Adrenal gland (tissue), 12 donors: ENCODE measurements around the gene HOXC9. TPM values are rescaled to one million over a fixed set of nuclear protein-coding genes. Genes with fewer than 3 reads are reported as not detected.

ENCODE experiments used
- DNase-seq, 7 donors: peaks; one replicate each; pipeline ENCODE4 v3.0.0-alpha.2; 2019 to 2020
- H3K27ac ChIP-seq, 5 donors: fragments of 200-600 bp; sonication (generic) in 4 of 5; 1 replicate in 3 of 5; 2 replicates in 2 of 5; pipeline versions ENCODE4 v1.5.1 to v1.8.0; 2016 to 2020; ENCODE audit warnings: mild to moderate bottlenecking in 1 of 5
- H3K27me3 ChIP-seq: fragments of 200-600 bp; 2 replicates; pipeline ENCODE4 v1.8.0; 2021
- H3K36me3 ChIP-seq, 2 donors: fragments of 200-600 bp; replicated peaks in 1 of 2; 1 replicate in 1 of 2; 2 replicates in 1 of 2; pipeline versions ENCODE4 v1.5.1 to v1.8.0; 2018 to 2022
- H3K4me1 ChIP-seq, 2 donors: fragments of 200-600 bp; replicated peaks in 1 of 2; 1 replicate in 1 of 2; 2 replicates in 1 of 2; pipeline versions ENCODE4 v1.5.1 to v1.8.0; 2018 to 2021
- H3K4me3 ChIP-seq, 4 donors: fragments of 200-600 bp; sonication (generic) in 3 of 4; one replicate each; pipeline ENCODE4 v1.5.1; 2016 to 2018
- H3K9me3 ChIP-seq, 3 donors: fragments of 200-600 bp; sonication (generic) in 1 of 3; replicated peaks in 1 of 3; 1 replicate in 2 of 3; 2 replicates in 1 of 3; pipeline versions ENCODE4 v1.5.1 to v1.8.0; 2016 to 2021
- POLR2A ChIP-seq, 2 donors: fragments of 450-650 bp; IDR thresholded peaks; one replicate each; pipeline ENCODE4 v1.6.1; 2017; ENCODE audit warnings: antibody characterized with exemption in 2 of 2, mild to moderate bottlenecking in 2 of 2, moderate library complexity in 1 of 2
- WGBS, 4 donors: extraction: QIAGEN DNeasy Blood & Tissue Kit in 2 of 4; methylation state at CpG; one replicate each; pipeline versions ENCODE4 v1.1.5 to v1.1.7; 2013 to 2017; 5-methylcytosine and 5-hydroxymethylcytosine counted together
- intact Hi-C, 2 donors: fragments of 100-400 bp; cut with DNase I; formaldehyde crosslinking; loops; one replicate each; pipeline versions ENCODE4 v1.14.1 to v1.15.0; 2022 to 2023
- polyA plus RNA-seq, 3 donors: library from polyadenylated mRNA; stranded (reverse); fragments of 200-250 nt in 2 of 3; fragments of 350-450 nt in 1 of 3; fragmentation: Illumina TruSeq in 1 of 3; extraction: RNeasy Lipid Tissue Mini Kit (QIAGEN cat#74804) in 1 of 3; gene quantifications; one replicate each; pipeline ENCODE4 v1.2.3, GENCODE V29; 2013 to 2014
- total RNA-seq, 9 donors: library from RNA; depleted of rRNA in 4 of 9; stranded (reverse); fragments of >200 nt in 4 of 9; fragments of 120-200 nt in 1 of 9; fragmentation: NEBNext Ultra II Directional in 1 of 9; extraction: Animal tissue kit (Norgen Biotek cat#: 25700) in 1 of 9; gene quantifications; one replicate each; pipeline versions ENCODE4 v1.1.0 to v1.2.4, GENCODE V29; 2013 to 2023
- TF ChIP-seq, protein P1 (sequence below), 6 experiments: fragments of 450-650 bp in 4 of 6; fragments of 200-600 bp in 2 of 6; sonication (generic) in 1 of 6; IDR thresholded peaks; 1 replicate in 5 of 6; 2 replicates in 1 of 6; pipeline versions ENCODE4 v1.5.1 to v1.8.0; 2016 to 2021; ENCODE audit warnings: antibody characterized with exemption in 6 of 6, mild to moderate bottlenecking in 2 of 6, moderate library complexity in 1 of 6
- donor health status: healthy with polysubstance abuse.
- donor health status: Bipolar disorder and iron deficiency.
- donor health status: DM: yes; HTN: yes; CAD: no.
- donor health status: DM: no; HTN: no; CAD: no.
- donor health status: DM: no; HTN: no; CAD: no.
- donor health status: DM: yes; HTN: yes; CAD: no.

The HOXC9 gene
- total and polyA plus RNA-seq, 12 donors, result 1.2 to 12.1 (median 3.0) TPM; not detected in 1

- WGBS, 4 donors, result 9 to 16% (median 12%) methylated on average over 18 to 25 of the region's 25 CpGs
- TF ChIP-seq POLR2A (IDR thresholded peaks at IDR 0.05), result no peak
- TF ChIP-seq, protein P1, sequence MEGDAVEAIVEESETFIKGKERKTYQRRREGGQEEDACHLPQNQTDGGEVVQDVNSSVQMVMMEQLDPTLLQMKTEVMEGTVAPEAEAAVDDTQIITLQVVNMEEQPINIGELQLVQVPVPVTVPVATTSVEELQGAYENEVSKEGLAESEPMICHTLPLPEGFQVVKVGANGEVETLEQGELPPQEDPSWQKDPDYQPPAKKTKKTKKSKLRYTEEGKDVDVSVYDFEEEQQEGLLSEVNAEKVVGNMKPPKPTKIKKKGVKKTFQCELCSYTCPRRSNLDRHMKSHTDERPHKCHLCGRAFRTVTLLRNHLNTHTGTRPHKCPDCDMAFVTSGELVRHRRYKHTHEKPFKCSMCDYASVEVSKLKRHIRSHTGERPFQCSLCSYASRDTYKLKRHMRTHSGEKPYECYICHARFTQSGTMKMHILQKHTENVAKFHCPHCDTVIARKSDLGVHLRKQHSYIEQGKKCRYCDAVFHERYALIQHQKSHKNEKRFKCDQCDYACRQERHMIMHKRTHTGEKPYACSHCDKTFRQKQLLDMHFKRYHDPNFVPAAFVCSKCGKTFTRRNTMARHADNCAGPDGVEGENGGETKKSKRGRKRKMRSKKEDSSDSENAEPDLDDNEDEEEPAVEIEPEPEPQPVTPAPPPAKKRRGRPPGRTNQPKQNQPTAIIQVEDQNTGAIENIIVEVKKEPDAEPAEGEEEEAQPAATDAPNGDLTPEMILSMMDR (IDR thresholded peaks at IDR 0.05), result no peak
- no peak overlapping the region for H3K4me3 ChIP-seq
- H3K27me3 ChIP-seq, result peaks cover 100% of the 10 kb centered on the region
- no peaks in the 10 kb centered on the region for H3K9me3 ChIP-seq
- intact Hi-C loops, result no loop called here
- H3K36me3 ChIP-seq, result no peaks in the 10 kb centered on the region
- DNase-seq, result no peak
- H3K27ac ChIP-seq, result no peak overlapping the region
- peaks cover 0 to 1% of the 10 kb centered on the region in 2 donors for H3K4me1 ChIP-seq
Measured at GRCh38 chr12:53956251-53956887, 43.6 kb upstream of the HOXC9 start.

GRCh38 chr12:53956914-53957536 is 42.9 kb upstream of the HOXC9 start:
- Histone ChIP-seq H3K27me3 (peaks cover 100% of the 10 kb centered on the region), H3K9me3 (no peaks in the 10 kb centered on the region), H3K36me3 (no peaks in the 10 kb centered on the region), H3K4me1 (no peaks in the 10 kb centered on the region), H3K27ac (no peak overlapping the region), H3K4me3 (no peak overlapping the region)
- DNase-seq, result no peak
- intact Hi-C loops, result no loop called here
- WGBS, 4 donors, result 14 to 31% (median 22%) methylated on average over 2 to 11 of the region's 11 CpGs
- no peak for TF ChIP-seq POLR2A (IDR thresholded peaks at IDR 0.05)
- TF ChIP-seq, protein P1 (IDR thresholded peaks at IDR 0.05), result no peak

DNA sequence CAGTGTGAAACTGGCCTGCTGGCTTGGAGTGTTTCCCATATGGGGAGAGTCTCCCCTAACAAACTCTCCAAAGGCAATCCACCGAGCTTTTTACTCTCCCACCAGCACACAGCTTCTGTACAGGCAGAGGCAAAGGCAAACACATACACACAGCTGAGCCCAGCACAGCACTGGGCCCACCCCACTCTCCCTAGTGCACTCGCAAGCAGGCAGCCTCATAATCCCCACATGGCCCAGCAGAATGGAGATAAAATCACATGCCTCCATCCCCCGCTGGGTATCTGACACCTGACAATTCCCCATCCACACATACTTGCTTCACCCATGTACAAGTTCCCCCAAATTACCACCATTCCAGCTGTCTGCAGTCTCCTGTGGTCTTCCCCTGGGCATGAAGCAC is 41.8 kb upstream of the HOXC9 start:
- 23 to 48% (median 37%) methylated on average over 3 of the region's 3 CpGs for WGBS, 4 donors
- Histone ChIP-seq H3K27me3 (peaks cover 100% of the 10 kb centered on the region), H3K36me3 (no peaks in the 10 kb centered on the region), H3K9me3 (no peaks in the 10 kb centered on the region), H3K27ac (no peak overlapping the region), H3K4me1 (no peaks in the 10 kb centered on the region), H3K4me3 (no peak overlapping the region)
- DNase-seq, result no peak
- intact Hi-C loops, result no loop called here
- TF ChIP-seq, protein P1 (IDR thresholded peaks at IDR 0.05), result no peak
- TF ChIP-seq POLR2A (IDR thresholded peaks at IDR 0.05), result no peak

DNA sequence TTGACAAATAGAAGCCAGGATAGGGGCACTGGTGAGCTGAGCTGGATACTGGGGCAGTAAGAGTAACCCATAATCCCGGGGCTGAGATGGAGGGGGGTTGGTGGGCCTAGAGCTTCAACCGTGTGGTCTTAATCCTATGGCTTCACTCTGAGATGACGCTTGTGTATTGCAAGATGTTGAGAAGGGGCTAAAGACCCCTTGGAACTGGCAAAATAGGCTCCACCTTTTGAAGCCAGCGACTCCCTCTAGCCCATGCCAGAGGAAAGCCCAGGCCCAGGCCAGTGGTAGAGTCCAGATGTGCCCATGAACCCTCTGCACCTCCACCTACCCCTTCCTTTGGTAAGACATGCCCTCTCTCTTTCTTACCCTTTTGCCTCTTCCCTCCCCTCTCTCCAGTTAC is 40.6 kb upstream of the HOXC9 start:
- no peaks in the 10 kb centered on the region for H3K36me3 ChIP-seq
- H3K27ac ChIP-seq, result no peak overlapping the region
- no peaks in the 10 kb centered on the region for H3K4me1 ChIP-seq
- no peak for TF ChIP-seq POLR2A (IDR thresholded peaks at IDR 0.05)
- TF ChIP-seq, protein P1 (IDR thresholded peaks at IDR 0.05), result no peak
- no peak for DNase-seq
- intact Hi-C loops, result no loop called here
- no peak overlapping the region for H3K4me3 ChIP-seq
- peaks cover 100% of the 10 kb centered on the region for H3K27me3 ChIP-seq
- no peaks in the 10 kb centered on the region for H3K9me3 ChIP-seq
- WGBS, 4 donors, result 5 to 18% (median 14%) methylated on average over 4 of the region's 4 CpGs
